CD14-positive monocyte (primary cell): ENCODE data around the gene CCR8. TPM values are rescaled to one million over a fixed set of nuclear protein-coding genes. Genes with fewer than 3 reads are reported as not detected.

ENCODE experiments used
- DNase-seq, 3 donors: peaks; one replicate each; pipeline ENCODE4 v3.0.0-alpha.2; 2011 to 2022
- H2AFZ ChIP-seq: 2 replicates; pipeline ENCODE4 v1.6.0; 2012; ENCODE audit warnings: mild to moderate bottlenecking, low read depth, low read length, inconsistent platforms; ENCODE audit not compliant: insufficient read depth, poor library complexity, severe bottlenecking
- H3K27ac ChIP-seq, 2 donors: 1 replicate in 1 of 2; 2 replicates in 1 of 2; pipeline ENCODE4 v1.5.1; 2012 to 2013; ENCODE audit warnings: low read length in 2 of 2, control low read depth in 1 of 2, inconsistent platforms in 1 of 2, low read depth in 1 of 2, mild to moderate bottlenecking in 1 of 2
- H3K27me3 ChIP-seq, 2 donors: one replicate each; pipeline versions ENCODE4 v1.6.0 to v1.6.1; 2011 to 2013; ENCODE audit warnings: low read length in 2 of 2; ENCODE audit not compliant: control insufficient read depth in 2 of 2, insufficient read depth in 2 of 2
- H3K36me3 ChIP-seq, 2 donors: replicated peaks in 1 of 2; 1 replicate in 1 of 2; 2 replicates in 1 of 2; pipeline versions ENCODE4 v1.5.1 to v1.6.1; 2012 to 2013; ENCODE audit warnings: low read length in 2 of 2, control low read depth in 1 of 2, inconsistent platforms in 1 of 2, mild to moderate bottlenecking in 1 of 2; ENCODE audit not compliant: insufficient read depth in 2 of 2, control insufficient read depth in 1 of 2
- H3K4me1 ChIP-seq, 2 donors: 1 replicate in 1 of 2; 2 replicates in 1 of 2; pipeline versions ENCODE4 v1.5.1 to v1.6.1; 2012 to 2013; ENCODE audit warnings: low read length in 2 of 2, control low read depth in 1 of 2, inconsistent platforms in 1 of 2, mild to moderate bottlenecking in 1 of 2, moderate library complexity in 1 of 2; ENCODE audit not compliant: insufficient read depth in 2 of 2, control insufficient read depth in 1 of 2
- H3K4me2 ChIP-seq: replicated peaks from 2 replicates; pipeline ENCODE3; 2012; ENCODE audit warnings: low read length, moderate library complexity, mild to moderate bottlenecking; ENCODE audit not compliant: poor library complexity, severe bottlenecking; ENCODE audit errors: extremely low read depth
- H3K4me3 ChIP-seq, 3 experiments: fragments of 200-600 bp in 1 of 3; sonication (generic) in 1 of 3; replicated peaks in 1 of 3; 1 replicate in 2 of 3; 2 replicates in 1 of 3; pipeline ENCODE4 v1.5.1; 2011 to 2013; ENCODE audit warnings: low read length in 3 of 3, mild to moderate bottlenecking in 3 of 3, control low read depth in 2 of 3, low read depth in 2 of 3, inconsistent platforms in 1 of 3, moderate library complexity in 1 of 3
- H3K79me2 ChIP-seq: 2 replicates; pipeline ENCODE4 v1.6.0; 2012; ENCODE audit warnings: mild to moderate bottlenecking, control low read depth, inconsistent platforms, low read length, moderate library complexity; ENCODE audit not compliant: insufficient read depth
- H3K9ac ChIP-seq: 2 replicates; pipeline ENCODE4 v1.6.0; 2017; ENCODE audit warnings: low read length, mild to moderate bottlenecking; ENCODE audit not compliant: insufficient read depth, poor library complexity, severe bottlenecking
- H3K9me3 ChIP-seq, 2 donors: replicated peaks in 1 of 2; 1 replicate in 1 of 2; 2 replicates in 1 of 2; pipeline versions ENCODE4 v1.5.1 to v1.6.1; 2012 to 2013; ENCODE audit warnings: low read length in 2 of 2, control low read depth in 1 of 2; ENCODE audit not compliant: control insufficient read depth in 1 of 2, insufficient read depth in 1 of 2
- H4K20me1 ChIP-seq: 2 replicates; pipeline ENCODE4 v1.6.0; 2012; ENCODE audit warnings: mild to moderate bottlenecking, low read length, control low read depth, moderate library complexity; ENCODE audit not compliant: insufficient read depth
- H3K27ac Mint-ChIP-seq, 7 donors: one replicate each; pipeline ENCODE4 v1.8.0; 2020; ENCODE audit warnings: mild to moderate bottlenecking in 7 of 7, mixed read lengths in 7 of 7, moderate library complexity in 6 of 7, inconsistent platforms in 2 of 7
- H3K27me3 Mint-ChIP-seq, 3 donors: one replicate each; pipeline ENCODE4 v1.8.0; 2021 to 2022; ENCODE audit warnings: low read depth in 3 of 3, mild to moderate bottlenecking in 3 of 3, mixed read lengths in 3 of 3, moderate library complexity in 3 of 3, inconsistent platforms in 1 of 3
- H3K36me3 Mint-ChIP-seq, 2 donors: one replicate each; pipeline ENCODE4 v1.8.0; 2020; ENCODE audit warnings: mixed read lengths in 2 of 2, inconsistent platforms in 1 of 2, mild to moderate bottlenecking in 1 of 2
- H3K4me1 Mint-ChIP-seq: one replicate; pipeline ENCODE4 v1.8.0; 2020; ENCODE audit warnings: mild to moderate bottlenecking, mixed read lengths
- H3K4me3 Mint-ChIP-seq, 2 donors: one replicate each; pipeline ENCODE4 v1.8.0; 2020; ENCODE audit warnings: mild to moderate bottlenecking in 2 of 2, mixed read lengths in 2 of 2, moderate library complexity in 1 of 2
- H3K9me3 Mint-ChIP-seq, 7 donors: one replicate each; pipeline ENCODE4 v1.8.0; 2020 to 2022; ENCODE audit warnings: mixed read lengths in 7 of 7, mild to moderate bottlenecking in 6 of 7, moderate library complexity in 6 of 7, inconsistent platforms in 2 of 7
- CTCF ChIP-seq: fragments of 200-600 bp; IDR thresholded peaks from one replicate; pipeline ENCODE4 v1.8.0; 2022; ENCODE audit warnings: antibody characterized with exemption, mild to moderate bottlenecking
- WGBS: methylation state at CpG from one replicate; pipeline ENCODE4 v1.1.5; 2013; ENCODE audit warnings: missing lambda C conversion rate; ENCODE audit not compliant: insufficient coverage; 5-methylcytosine and 5-hydroxymethylcytosine counted together
- intact Hi-C, 2 donors: fragments of 100-400 bp; cut with micrococcal nuclease; formaldehyde crosslinking; loops; one replicate each; pipeline versions ENCODE4 v1.15.0 to v1.15.1; 2023
- polyA plus RNA-seq, 3 donors: library from polyadenylated mRNA; depleted of rRNA in 1 of 3; unstranded in 2 of 3; stranded (reverse) in 1 of 3; fragments of 300-500 nt in 2 of 3; fragments of >200 nt in 1 of 3; fragmentation: Illumina TruSeq in 2 of 3; gene quantifications; 1 replicate in 2 of 3; 2 replicates in 1 of 3; pipeline ENCODE4 v1.2.3, GENCODE V29; 2012 to 2021

CCR8 gene
- polyA plus RNA-seq, 3 donors = not detected

- Histone ChIP-seq H3K4me1 (no peaks in the 10 kb centered on the region), H3K9me3 (no peaks in the 10 kb centered on the region), H3K4me3 (no peak overlapping the region), H3K4me2 (no peak overlapping the region), H2AFZ (no peak overlapping the region), H3K36me3 (no peaks in the 10 kb centered on the region), H3K79me2 (no peaks in the 10 kb centered on the region), H4K20me1 (no peaks in the 10 kb centered on the region), H3K9ac (no peak overlapping the region), H3K27ac (no peak overlapping the region), H3K27me3 (no peaks in the 10 kb centered on the region)
- H3K9me3 Mint-ChIP-seq = peaks cover 0 to 6% (median 0%) of the 10 kb centered on the region in 7 donors
- H3K27me3 Mint-ChIP-seq = peaks cover 1 to 4% (median 2%) of the 10 kb centered on the region in 3 donors
- no peak overlapping the region for H3K4me3 Mint-ChIP-seq
- intact Hi-C loops = no loop called here
- no CpG with 5 or more reads among the region's 1 CpG for WGBS
- H3K27ac Mint-ChIP-seq = no peak overlapping the region
- no peaks in the 10 kb centered on the region for H3K36me3 Mint-ChIP-seq
- no peak for DNase-seq
- TF ChIP-seq CTCF = no peak
- H3K4me1 Mint-ChIP-seq = no peaks in the 10 kb centered on the region
These were observed 9.6 kb downstream of the CCR8 start for GRCh38 chr3:39339086-39339485.

GRCh38 chr3:39343076-39343717 lies 13.7 kb downstream of the CCR8 start:
- peaks cover 1 to 4% (median 1%) of the 10 kb centered on the region in 3 donors for H3K27me3 Mint-ChIP-seq
- H3K79me2 ChIP-seq = no peaks in the 10 kb centered on the region
- H3K36me3 Mint-ChIP-seq = no peaks in the 10 kb centered on the region
- H3K9ac ChIP-seq = no peak overlapping the region
- H3K4me2 ChIP-seq = no peak overlapping the region
- H3K4me3 Mint-ChIP-seq = no peak overlapping the region
- no peak overlapping the region for H3K27ac Mint-ChIP-seq
- H3K27me3 ChIP-seq = no peaks in the 10 kb centered on the region
- no peak overlapping the region for H3K27ac ChIP-seq
- no peak overlapping the region for H2AFZ ChIP-seq
- no peaks in the 10 kb centered on the region for H3K36me3 ChIP-seq
- H4K20me1 ChIP-seq = no peaks in the 10 kb centered on the region
- no peak for DNase-seq
- no peaks in the 10 kb centered on the region for H3K9me3 ChIP-seq
- H3K4me1 Mint-ChIP-seq = no peaks in the 10 kb centered on the region
- H3K9me3 Mint-ChIP-seq = peaks cover 0 to 6% (median 0%) of the 10 kb centered on the region in 7 donors
- no CpG with 5 or more reads among the region's 1 CpG for WGBS
- intact Hi-C loops = no loop called here
- TF ChIP-seq CTCF = no peak
- no peak overlapping the region for H3K4me3 ChIP-seq
- H3K4me1 ChIP-seq = no peaks in the 10 kb centered on the region
